NCI-H1105 treated with DMSO at 0.1 percent for 48 hours (cell line): Measurements from ENCODE around the gene IPO11.
A peak's percentile ranks its signal among the peaks of the same experiment; 100 is the strongest.
"Not testable (repeated sequence)": the region's sequence is repeated elsewhere in the genome, so short reads cannot be mapped to it uniquely, and the experiment has no call there.

Source experiments
- DNase-seq: peaks from one replicate; lab custom pipeline; 2025; lab: John Stamatoyannopoulos, UW

IPO11 gene

GRCh38 chr5:62600560-62601252 lies 188.1 kb downstream of the IPO11 start:
- no peak for DNase-seq

GRCh38 chr5:62603934-62604333 lies 191.4 kb downstream of the IPO11 start:
- DNase-seq, result no peak

- no peak for DNase-seq
Observed at GRCh38 chr5:62605638-62606037, 193.1 kb downstream of the IPO11 start.

GRCh38 chr5:62606878-62607277 lies 194.3 kb downstream of the IPO11 start:
- DNase-seq, result no peak

- no peak for DNase-seq
Observed at GRCh38 chr5:62607615-62608014, 195.1 kb downstream of the IPO11 start.

- DNase-seq, result no peak
Observed at GRCh38 chr5:62608529-62609511, 196.3 kb downstream of the IPO11 start.

- no peak for DNase-seq
Observed at GRCh38 chr5:62614355-62614754, 201.8 kb downstream of the IPO11 start.

GRCh38 chr5:62616615-62617277 lies 204.2 kb downstream of the IPO11 start:
- DNase-seq, result no peak

GRCh38 chr5:62617943-62618342 lies 205.4 kb downstream of the IPO11 start:
- DNase-seq, result no peak

- no peak for DNase-seq
Observed at GRCh38 chr5:62620761-62621160, 208.2 kb downstream of the IPO11 start.

- DNase-seq, result no peak
Observed at GRCh38 chr5:62621280-62621679, 208.7 kb downstream of the IPO11 start.

GRCh38 chr5:62623271-62623670 lies 210.7 kb downstream of the IPO11 start:
- DNase-seq, result no peak

- DNase-seq, result not testable (repeated sequence)
Observed at GRCh38 chr5:62624436-62624835, 211.9 kb downstream of the IPO11 start.

- DNase-seq, result no peak
Observed at GRCh38 chr5:62626534-62626933, 214.0 kb downstream of the IPO11 start.

- no peak for DNase-seq
Observed at GRCh38 chr5:62627121-62627520, 214.6 kb downstream of the IPO11 start.

GRCh38 chr5:62627901-62628300 lies 215.3 kb downstream of the IPO11 start:
- DNase-seq, result no peak

- no peak for DNase-seq
Observed at GRCh38 chr5:62631909-62632580, 219.5 kb downstream of the IPO11 start.

- no peak for DNase-seq
Observed at GRCh38 chr5:62633243-62633642, 220.7 kb downstream of the IPO11 start.

- DNase-seq, result no peak
Observed at GRCh38 chr5:62640446-62640845, 227.9 kb downstream of the IPO11 start.

GRCh38 chr5:62642468-62642867 lies 229.9 kb downstream of the IPO11 start:
- DNase-seq, result no peak

GRCh38 chr5:62643556-62644451 lies 231.2 kb downstream of the IPO11 start:
- peak; percentile 51 for DNase-seq
